A549 treated with RU486 at 1 μM for 4 hours (cell line): ENCODE results near the gene LAS1L. TPM values are rescaled to one million over a fixed set of nuclear protein-coding genes. Genes with fewer than 3 reads are reported as not detected.

ENCODE experiments used
- total RNA-seq: library from RNA; stranded (reverse); fragments of 200-300 nt; extraction: Qiagen RNA extraction; gene quantifications from 5 replicates; pipeline ENCODE4 v1.2.3, GENCODE V29; 2022; ENCODE audit warnings: low read depth

The LAS1L gene
- total RNA-seq: 66.4 to 72.5 TPM (median 69.2 TPM) in 5 replicates

GRCh38 chrX:65534450-65535292 is at the start of gene LAS1L:
Gene LAS1L (minus strand): TSS chrX:65534787. CDS start chrX:65534715, 72 bp downstream.

Other genes with a start within 250 kb of the LAS1L start
- gene MSN, start 132.9 kb upstream of the LAS1L start, total RNA-seq: 231 to 316 TPM (median 284 TPM) in 5 replicates